Activated CD4-positive, alpha-beta T cell treated with anti-CD3 and anti-CD28 coated beads, Interleukin-2, amount 50 U/mL, for 16 hours (primary cell): ENCODE results near the gene CCDC85C.
A peak's percentile ranks its signal among the peaks of the same experiment; 100 is the strongest.

Experiments
- DNase-seq: peaks from one replicate; pipeline ENCODE4 v3.0.0-alpha.2; 2020

The CCDC85C gene

DNA sequence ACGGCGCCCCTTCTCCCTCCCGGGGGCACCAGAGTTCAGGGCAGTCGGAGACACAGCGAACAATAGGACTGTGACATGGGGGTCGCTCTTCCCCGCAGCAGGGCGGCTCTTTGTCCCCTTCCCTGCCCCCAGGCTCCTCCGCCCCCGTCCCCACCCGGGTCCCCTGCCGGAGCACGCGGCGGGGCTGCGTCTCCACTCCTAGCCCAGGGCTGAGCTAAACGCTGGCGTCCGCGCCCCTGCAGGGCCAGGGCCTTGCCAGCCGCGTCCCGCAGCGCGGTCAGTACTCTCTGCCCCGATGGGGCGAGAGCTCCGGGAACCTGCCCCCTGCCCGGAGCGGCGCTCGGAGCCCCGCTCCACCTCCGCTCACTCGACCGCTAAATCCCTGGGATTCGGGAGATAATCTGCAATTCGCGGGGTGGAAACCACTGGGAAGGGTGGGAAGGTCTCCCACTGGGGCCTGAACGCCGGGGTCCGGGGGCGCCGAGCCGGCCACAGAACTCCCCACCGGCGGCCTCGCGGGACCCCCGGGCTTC is 825 bp upstream of the CCDC85C start:
- DNase-seq, result no peak

DNA sequence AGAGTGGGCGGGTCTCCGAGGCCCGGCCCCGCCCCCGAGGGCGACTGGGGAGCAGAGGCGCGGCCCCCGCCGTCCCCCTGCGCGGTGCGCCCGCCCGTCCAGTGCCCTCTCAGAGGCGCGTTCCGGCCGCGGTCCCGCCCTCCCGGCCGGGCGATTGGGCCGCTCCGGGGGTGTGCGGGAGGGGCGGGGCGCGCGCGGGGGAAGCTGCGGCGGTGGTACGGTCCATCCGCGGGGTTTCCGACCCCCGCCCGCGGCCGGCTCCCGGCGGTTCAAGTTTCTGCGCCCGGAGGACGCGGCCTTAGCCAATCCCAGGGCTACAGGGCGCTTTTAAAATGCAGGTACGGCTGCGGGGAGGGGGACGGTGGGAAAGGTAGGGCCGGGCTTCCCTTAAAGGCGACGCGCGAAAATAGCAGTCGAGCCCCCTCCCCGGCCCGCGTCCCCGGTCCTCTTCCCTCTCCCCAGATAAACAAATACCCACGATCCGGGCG is 315 bp upstream of the CCDC85C start:
- peak; percentile 86 for DNase-seq

DNA sequence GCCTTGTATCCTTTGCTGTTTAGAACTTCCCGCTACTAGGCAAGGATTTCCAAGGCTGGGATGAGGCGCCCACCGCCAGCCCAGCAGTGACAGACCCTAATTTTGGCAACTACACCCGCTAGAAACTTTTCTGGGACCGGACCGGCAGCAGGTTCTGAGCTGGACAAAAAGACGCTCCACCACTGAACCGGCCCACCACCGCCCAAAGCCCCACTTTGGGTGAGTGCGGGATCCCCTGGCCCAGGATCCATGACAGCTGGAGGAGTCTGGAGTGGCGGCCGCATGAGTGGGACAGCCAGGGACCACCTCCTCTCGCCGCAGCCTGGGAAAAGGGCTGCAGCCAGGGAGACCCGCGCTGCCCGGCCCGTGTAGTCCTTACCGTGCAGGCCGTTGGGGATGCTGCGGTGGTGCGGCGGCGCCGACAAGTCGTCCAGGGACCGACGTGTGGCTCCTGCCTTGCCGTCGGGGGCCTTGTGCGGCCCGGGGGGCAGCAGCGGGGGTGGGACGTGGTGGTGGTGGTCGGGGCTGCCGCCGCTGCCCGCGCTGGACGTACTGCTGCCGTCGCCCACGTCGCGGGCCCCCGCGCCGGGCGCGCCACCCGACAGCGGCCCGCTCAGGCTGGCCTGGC is 1.1 kb downstream of the CCDC85C start:
- DNase-seq, result no peak

DNA sequence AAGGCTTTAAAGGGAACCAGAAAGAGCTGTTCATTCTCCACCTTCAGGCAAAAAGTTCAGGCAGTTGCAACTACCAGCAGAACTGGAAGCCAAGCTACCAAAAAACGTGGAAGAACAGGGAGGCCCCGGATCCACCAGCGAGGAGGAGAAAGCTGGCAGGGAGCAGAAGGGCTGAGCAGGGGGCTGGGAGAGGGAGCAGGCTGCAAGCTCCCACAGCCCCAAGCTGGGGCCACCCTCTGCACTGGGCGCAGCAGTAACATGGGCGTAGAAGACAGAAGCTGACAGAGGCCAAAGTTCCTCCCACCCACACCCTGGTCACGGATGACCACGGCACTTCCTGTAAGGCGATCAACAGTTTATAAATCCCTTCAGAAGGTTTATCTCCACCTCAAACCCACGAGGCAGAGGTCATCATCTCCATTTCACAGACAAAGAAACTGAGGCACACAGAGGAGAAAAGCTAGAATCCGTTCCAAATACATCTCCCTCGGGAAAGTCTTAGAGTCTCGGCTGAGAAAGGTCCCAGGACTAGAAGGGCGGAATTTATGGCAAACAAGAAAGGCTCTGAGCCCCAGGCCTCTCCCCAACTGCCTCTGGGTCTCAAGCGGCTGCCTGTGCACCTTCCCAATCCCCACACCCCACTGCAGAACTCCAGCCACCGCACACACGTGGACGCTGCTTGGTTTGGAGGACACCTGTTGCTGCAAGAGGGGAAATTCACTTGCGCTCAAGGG is 1.8 kb downstream of the CCDC85C start:
- DNase-seq, result no peak

DNA sequence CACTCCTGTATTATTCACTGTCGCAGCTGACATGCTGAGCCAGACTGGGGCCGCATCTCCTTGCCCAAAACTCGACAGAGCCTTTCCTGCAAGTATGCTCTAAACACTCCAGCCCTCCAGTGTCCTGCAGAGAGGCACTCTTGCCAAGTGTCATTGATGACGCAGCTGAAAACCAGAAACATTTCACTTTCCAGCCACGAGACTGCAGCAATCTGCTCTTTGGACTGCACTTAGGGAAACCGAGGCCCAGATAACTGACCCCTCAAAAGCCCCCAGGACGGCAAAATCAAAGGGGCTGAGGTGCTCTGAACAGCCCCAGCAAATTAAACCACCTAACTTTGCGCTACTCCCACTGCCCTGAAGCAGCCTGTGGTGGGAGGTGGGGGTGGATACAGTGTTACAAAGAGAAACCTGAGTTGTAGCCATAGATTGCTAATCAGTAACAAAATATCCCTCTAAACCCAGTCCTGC is 2.6 kb downstream of the CCDC85C start:
- DNase-seq, result no peak

DNA sequence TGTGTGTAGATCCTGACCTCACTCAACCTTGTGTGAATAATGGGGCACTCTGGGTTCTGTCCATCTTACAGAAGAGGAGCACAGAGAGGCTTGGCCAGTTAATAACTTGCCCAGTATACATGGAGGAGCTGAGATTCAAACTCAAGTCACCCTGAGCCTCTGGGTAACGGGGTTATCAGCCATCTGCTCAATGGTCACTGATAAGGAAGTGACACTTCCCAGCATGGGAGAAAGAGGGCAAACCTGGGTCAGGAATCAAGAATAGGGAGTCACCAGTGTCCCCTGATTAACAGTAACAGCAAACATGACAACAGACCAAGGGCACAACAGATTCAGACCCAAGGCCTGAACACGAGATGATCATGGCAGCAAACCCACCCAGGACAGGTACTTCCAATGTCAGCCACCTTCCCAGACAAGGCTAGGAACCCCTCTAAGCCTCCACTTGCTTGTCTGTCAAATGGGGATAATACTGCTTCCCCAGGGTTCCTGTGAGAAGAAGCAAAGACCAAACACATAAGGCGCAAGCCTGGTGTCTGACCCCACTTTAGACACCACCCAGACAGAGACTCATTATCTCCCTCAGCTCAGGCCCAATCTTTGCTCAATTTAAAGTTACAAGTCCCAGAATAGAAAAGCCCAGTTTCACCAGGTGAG is 3.6 kb downstream of the CCDC85C start:
- no peak for DNase-seq

DNA sequence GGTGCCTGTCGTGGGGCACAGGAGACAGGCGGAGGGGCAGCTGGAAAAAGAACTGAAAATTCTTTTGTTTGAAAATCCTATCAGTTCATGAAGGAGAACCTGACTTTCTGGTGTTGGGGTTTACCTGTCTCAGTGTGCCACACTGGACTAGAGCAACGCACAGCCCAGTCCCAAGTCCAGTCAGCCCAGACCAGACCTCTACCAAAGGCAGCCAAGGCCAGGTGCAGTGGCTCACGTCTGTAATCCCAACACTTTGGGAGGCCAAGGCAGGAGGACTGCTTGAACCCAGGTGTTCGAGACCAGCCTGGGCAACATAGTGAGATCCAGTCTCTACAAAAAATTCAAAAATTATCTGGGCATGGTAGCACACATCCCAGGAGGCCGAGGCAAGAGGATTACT is 4.6 kb downstream of the CCDC85C start:
- no peak for DNase-seq

DNA sequence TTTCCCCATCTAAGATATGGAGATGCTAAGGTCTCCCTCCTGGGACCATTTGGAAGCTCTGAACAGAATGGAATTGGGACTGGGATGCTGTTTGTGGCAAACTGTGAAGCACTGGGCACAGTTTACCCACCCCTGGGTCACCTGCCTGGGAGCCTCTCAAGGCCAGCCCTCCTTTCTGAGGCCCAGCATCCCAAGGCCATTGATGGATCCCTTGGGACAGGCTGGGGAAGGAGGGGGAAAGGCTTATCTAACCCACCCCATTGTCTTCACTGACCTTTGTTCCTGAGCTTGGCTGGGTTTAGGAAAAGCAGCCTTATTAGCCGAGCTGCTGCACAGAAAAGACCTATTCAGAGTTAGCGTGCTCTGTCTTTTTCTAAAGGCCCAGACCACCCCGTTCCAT is 5.2 kb downstream of the CCDC85C start:
- DNase-seq, result no peak

DNA sequence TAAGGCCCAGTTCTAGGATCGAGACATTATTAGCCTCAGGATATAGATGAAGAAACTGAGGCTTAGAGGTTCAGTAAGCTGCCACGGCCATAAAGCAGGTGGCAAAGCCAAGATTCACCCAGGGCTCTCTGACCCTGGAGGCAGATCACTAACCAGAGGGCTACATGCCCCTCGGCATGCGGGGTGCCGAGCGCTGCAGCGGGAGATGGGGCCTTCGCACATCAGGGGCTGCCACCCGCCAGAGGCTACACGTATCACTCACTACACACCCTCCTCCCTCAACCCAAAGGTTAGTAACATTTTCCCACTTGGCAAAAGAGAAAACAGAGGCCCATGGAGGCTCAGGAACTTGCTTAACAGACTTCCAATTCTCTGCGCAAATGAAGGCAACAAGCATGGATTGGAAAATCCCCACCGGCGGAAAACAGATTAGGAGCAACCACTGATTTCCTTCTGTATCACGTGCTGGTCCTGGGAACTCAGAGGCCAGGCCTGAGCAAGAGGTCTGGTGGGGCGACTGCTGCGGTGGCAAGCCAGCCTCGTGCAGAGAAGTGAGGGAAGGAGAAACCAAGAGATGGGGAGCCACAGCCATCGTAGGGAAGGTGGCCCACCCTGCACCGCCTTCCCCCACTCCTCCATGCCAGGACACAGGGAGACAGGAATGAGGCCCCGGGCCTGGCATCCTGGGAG is 6.0 kb downstream of the CCDC85C start:
- no peak for DNase-seq

DNA sequence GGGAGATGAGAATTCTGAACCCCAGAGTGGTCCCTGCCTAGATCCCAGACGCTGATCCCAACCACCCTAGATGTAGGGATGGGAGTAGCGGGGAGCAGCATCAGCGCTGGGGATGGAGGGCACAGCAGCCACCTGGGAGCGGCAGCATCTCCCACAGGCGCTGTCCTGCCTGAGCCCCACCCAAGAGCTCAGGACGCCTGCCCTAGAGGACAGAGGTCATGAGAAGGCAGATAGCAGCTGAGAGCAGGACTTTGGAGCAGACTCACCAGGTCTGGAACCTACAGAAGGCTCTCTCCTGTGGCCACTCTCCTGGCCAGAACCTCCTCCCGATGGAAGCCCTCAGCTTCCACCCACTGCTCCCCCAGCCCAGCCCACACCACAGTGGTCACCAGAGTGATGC is 7.2 kb downstream of the CCDC85C start:
- no peak for DNase-seq

DNA sequence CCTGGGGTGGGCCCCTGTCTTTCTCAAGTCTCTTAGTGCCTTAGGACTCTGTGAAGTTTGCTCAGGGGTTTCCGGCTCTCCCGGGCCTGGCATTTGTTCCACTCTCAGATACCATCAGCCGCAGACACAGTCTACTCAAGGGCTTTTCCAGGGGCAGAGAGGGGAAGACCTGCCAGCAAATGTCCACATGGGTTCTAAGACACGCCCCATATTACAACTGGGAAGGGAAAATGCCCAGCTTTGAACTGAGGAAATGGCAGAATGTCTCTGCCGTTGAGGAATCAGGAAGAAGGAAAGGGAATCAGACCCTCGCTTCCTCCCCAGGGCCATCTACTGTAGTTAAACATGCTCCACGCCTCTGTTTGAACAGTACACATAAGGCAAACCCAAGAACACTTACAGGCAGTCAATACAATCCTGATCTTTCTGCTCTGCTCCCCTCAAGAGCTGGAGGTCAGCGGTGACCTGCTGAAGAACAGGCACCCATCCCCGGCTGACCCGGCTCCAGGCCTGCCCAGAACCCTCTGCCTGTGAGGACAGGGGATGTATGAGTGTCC is 7.9 kb downstream of the CCDC85C start:
- no peak for DNase-seq

DNA sequence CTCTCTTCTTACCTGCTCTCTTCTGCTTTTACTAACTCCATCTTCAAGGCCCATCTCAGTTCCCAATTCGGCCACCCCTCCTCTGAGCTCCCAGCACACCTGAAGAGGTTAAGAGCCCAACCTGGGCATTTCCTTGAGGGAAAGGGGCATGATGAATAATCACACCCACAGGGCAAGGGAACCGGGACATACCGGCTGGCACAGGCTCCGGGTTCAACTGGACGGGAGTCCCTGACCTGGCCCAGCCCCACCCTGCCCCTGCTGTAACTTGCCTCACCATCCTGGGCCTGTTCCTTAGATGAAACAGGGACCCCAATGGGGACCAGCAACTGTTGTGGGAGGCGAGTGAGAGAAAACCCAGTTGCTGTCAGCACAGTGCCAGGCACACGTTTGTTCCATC is 8.5 kb downstream of the CCDC85C start:
- DNase-seq, result no peak

DNA sequence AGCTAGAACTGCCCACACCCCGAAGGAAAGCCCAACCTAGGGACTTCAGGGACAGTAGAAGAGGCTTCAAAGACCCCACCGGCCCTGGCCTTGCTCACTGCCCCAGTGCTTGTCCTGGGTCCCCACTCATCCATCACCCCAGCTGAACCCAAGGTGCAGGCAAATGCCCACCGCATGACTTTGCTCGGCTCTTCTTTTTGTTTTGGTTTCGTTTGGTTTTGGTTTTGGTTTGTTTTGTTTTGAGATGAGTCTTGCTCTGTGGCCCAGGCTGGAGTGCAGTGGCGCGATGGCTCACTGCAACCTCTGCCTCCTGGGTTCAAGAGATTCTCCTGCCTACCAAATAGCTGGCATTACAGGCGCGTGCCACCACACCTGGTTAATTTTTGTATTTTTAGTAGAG is 9.0 kb downstream of the CCDC85C start:
- peak; percentile 71 for DNase-seq

DNA sequence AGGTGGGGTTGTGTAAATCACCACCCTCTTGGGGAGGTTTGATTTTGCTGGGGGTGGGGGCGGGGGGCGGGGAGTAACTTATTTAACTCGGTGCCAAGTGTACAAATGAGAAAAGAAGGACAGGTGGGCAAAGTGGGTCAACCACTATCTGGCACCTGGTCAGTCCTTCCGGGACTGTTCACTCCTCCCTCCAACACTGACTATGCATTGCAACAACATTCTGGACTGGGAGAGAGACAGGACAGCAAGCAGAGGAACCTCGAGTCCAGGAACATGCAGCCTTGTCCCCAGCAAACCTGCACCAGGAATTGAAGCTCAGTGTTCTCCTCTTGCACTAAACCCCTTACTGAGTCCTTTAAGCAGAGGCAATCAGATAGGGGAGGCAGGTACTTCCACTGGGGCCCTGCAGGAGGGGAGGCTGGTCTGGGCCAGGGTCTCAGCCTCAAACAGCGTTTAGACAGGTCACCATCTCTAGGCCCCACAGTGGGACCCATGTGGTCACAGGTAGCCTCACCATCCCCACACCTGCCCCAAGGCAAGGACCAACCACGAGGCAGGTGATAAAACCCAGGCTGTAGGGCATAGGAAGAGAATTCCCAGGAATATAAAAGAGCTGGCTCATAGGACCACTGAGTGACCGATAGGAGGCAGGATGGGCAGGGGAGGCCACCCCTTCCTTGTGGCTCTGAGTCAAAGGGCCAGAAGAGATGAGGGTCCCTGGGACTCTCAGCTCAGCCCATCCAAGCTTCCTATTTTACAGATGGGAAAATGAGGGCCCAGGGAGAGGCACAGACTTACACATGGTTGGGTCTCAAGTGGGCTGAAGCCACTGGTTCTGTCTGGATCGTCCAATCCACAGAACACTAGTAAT is 9.8 kb downstream of the CCDC85C start:
- DNase-seq, result no peak

DNA sequence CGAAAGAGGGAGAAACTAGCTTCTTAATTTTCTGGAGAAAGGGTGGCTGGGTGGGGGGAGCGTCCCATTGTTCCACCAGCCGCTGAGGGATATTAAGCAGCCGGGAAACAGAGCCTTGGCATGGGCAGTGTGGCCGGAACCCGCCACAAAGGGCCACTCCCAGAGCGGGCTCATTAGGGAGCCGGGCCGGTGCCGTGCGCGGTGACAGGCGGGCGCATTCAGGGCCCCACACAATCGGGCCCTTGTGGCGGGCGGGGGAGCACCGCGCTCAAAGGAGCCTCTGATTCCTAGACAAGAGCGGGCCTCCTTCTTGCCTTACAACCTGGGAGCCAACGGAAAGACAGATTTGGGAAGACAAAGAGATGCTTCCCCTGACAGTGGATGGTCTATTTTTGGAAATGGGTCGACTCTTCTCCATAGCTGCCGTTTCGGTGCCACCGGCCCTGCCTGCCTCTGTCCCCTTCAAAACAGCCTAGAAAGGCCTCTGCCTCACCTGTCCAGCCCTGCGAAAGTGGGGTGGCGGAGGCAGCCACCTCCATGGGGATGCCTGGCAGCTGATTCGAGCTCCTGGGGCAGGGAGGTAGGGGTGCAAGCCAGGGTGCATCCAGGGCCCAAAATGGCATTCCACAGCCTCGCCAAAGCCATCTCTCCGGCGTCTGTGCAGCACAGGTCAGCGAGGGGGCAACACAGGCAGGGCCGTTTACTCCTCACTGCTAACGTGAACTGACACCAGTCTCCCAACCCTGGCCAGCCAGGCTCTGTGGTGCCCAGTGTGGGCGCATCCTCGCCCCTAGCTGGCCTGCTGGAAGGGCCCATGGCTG is 10.9 kb downstream of the CCDC85C start:
- DNase-seq, result no peak

DNA sequence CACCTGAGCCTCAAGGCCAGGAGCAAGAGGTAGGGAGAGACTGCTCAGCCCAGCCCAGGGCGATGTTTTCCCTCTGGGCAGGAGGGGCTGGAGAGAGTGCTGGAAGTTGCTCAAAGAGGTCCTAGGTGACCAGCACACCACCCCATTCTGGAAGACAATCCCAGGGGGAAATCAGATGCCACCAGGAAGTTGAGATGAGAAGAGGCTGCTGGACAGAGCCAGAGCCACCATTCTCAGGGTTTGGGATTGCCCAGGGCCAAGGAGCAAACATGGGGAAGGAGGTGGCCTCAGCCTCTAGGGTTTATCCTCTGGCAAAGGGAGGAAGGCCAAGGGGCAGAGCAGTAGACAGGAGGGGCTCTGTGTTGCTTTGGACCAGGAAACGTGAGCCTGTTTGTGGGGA is 11.6 kb downstream of the CCDC85C start:
- no peak for DNase-seq

DNA sequence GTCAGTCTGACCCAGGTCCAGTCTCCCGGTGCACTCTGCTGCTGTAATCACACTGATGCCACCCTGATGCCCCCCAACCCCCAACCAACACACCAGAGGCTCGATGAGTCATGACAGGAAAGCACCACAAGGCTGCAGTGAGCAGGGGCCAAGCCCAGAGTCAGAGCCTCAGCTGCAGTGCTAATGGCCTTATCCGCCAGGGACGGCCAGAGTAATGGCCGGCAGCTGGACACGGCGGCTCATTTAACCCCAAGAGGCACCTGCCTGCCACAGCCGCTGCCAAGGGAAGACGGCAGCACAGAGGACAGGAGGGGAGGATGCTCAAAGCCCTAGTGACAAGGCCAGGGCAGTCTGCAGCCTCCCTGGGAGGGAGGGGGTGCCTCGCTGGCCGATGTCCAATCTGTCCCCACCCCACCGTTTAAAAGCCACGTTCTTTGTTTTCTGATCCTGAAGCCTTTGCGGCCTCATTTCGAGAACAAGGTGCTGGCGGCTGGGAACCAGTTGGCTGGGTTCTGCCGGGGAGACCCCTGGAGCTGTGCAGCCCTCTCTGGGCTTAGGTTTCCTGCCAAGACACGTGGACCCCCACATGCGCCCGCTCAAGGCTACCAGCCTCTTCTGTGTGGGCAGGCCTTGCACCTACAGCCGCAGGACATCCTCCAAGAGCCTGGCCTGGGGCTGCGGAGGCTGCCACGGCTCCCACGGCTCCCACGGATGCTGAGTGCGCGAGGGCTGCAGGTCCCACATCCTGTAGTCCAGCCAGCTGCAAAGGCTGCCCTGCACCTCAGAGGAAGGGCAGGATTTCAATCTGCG is 13.1 kb downstream of the CCDC85C start:
- no peak for DNase-seq

DNA sequence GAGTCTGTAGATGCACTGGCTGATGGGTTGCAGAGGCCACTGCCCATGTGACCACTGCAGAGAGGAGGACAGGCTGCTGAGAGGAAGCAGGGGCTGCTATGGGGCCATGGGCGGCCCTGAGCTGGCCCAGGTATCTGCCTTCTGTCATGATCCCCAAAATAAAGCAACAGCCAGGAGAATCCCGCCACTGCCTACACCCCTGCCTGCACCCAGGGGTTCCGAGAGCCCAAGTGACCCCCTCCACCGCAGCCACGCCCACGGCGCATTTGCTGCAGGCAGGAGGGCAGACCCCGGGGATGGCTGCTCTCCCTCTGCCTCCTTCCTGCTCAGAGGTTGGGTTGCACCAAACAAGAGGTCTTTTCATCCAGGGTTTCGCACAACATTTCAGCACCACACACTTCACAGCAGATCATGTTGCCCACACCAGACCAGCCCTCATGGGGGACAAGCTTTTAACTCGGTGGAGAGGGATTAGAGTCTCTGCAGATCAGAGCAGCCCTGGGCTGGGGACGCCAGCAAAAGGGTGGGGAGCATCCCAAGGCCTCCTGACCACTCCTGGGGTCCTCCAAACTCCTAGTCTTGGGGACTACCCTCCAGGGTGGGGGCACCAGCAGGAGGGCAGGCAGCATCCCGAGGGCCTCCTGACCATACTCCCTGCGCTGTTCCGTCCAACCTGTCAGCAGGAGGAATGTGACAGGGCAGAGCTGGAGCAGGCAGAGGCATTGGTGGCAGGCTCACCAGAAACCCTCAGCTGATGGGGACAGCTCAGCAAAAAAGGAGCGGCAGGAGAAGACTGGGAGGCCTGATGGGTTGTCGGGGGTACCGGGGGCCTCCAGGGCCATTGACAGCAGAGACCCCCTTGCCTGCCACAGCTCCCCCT is 14.1 kb downstream of the CCDC85C start:
- no peak for DNase-seq

DNA sequence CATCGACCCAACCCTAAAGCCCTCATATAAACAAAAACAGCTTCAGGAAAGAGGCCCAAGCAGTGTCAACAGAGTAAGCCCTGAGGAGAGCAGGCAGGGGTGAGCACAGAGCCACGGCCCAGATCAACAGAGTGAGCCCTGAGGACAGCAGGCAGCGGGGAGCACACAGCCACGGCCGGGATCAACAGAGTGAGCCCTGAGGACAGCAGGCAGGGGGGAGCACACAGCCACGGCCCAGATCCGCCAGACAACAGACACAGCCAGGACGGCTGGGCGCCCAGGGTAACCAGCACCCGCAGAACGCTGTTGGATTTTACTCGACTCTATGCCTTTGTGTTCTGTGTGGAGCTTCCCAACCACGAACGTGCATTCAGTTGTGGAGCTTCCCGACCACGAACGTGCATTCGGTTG is 15.0 kb downstream of the CCDC85C start:
- DNase-seq, result no peak
